ENCODE results near the gene IPO5. TPM values are rescaled to one million over a fixed set of nuclear protein-coding genes. Genes with fewer than 3 reads are reported as not detected.

Gene IPO5
- total RNA-seq = 316 and 317 TPM in 2 replicates

DNA sequence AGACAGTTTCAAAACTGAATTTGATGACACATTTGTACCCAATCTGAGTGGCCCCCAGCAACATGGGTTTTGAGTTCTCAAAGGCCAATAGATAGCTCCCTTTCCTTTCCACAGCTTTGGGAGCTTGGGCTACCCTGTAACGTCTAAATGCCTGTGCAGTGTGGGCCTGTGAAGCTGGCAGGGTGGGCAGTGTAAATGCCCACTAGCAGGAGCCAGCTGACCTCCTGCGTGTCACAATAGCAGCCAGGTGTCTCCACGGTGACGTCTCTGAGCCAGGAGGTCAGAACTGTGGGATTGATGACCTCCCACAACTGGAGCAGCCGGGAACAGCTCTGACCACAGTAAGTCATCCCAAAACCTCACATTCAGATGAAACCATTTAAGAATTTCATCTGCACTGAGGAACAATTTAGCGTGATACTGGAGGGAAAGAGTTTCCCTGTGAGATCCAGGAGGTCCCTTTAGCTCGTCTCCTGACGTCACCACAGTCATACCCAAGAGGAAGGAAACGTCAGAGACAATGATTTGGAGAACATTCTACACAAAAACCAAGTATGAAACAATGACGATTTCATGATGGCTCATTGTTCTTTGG, at the start of gene IPO5:
Gene IPO5, plus strand, starts transcription at position 300 of the 595 bp plus-strand sequence. CDS start 23,022 bp downstream, outside the sequence.
- H3K9me3 ChIP-seq (ENCODE audit: low read depth, low read length) = no peaks in the 10 kb centered on the region
- no peak within 1 kb of the TSS for H3K4me3 ChIP-seq (ENCODE audit: insufficient read depth, low read length)
- H3K4me1 ChIP-seq (ENCODE audit: insufficient read depth, low read length) = peaks cover 11% of the 10 kb centered on the region
- peak within 1 kb of the TSS; percentile 73 for H3K27ac ChIP-seq (ENCODE audit: low read depth, low read length)
- H3K27me3 ChIP-seq (ENCODE audit: insufficient read depth, low read length) = no peaks in the 10 kb centered on the region
- TF ChIP-seq, protein P1, sequence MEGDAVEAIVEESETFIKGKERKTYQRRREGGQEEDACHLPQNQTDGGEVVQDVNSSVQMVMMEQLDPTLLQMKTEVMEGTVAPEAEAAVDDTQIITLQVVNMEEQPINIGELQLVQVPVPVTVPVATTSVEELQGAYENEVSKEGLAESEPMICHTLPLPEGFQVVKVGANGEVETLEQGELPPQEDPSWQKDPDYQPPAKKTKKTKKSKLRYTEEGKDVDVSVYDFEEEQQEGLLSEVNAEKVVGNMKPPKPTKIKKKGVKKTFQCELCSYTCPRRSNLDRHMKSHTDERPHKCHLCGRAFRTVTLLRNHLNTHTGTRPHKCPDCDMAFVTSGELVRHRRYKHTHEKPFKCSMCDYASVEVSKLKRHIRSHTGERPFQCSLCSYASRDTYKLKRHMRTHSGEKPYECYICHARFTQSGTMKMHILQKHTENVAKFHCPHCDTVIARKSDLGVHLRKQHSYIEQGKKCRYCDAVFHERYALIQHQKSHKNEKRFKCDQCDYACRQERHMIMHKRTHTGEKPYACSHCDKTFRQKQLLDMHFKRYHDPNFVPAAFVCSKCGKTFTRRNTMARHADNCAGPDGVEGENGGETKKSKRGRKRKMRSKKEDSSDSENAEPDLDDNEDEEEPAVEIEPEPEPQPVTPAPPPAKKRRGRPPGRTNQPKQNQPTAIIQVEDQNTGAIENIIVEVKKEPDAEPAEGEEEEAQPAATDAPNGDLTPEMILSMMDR (IDR thresholded peaks at IDR 0.05; ENCODE audit: extremely low read depth, low read depth, low read length) = no peak
- no peaks in the 10 kb centered on the region for H3K79me2 ChIP-seq (ENCODE audit: insufficient read depth, low read length)
- no peaks in the 10 kb centered on the region for H3K36me3 ChIP-seq (ENCODE audit: insufficient read depth, low read length)
- peak within 1 kb of the TSS; percentile 40 for H2AFZ ChIP-seq (ENCODE audit: low read length)
- H3K4me2 ChIP-seq (ENCODE audit: insufficient read depth, low read length) = peak within 1 kb of the TSS; percentile 15
- H4K20me1 ChIP-seq (ENCODE audit: insufficient read depth, low read length) = no peaks in the 10 kb centered on the region
- DNase-seq (ENCODE audit: insufficient read length, low spot score, missing footprints) = peak; percentile 71

DNA sequence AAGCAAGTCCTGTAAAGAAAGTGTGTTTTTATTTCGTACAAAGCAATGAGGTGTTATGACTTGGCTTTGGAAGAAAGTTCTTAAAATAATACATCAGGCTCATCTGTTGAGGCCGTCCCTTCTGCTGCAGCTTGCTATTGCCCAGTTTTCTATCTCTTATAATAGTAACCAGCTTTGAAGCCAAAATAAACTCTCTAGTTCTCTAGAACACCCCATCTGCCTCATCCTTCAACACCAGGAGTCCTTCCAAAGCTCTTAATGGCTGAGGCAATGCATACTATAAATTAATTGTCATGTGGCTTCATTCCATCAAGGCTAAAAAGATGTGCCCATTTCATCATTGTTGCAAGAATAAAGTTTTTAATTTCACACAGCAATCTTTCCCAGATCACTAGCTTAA, 49.4 kb upstream of the IPO5 start:
- Histone ChIP-seq H3K4me1 (ENCODE audit: insufficient read depth, low read length) (no peaks in the 10 kb centered on the region), H3K27ac (ENCODE audit: low read depth, low read length) (no peak overlapping the region), H4K20me1 (ENCODE audit: insufficient read depth, low read length) (no peaks in the 10 kb centered on the region), H2AFZ (ENCODE audit: low read length) (no peak overlapping the region), H3K4me2 (ENCODE audit: insufficient read depth, low read length) (no peak overlapping the region), H3K36me3 (ENCODE audit: insufficient read depth, low read length) (no peaks in the 10 kb centered on the region), H3K9me3 (ENCODE audit: low read depth, low read length) (no peaks in the 10 kb centered on the region), H3K79me2 (ENCODE audit: insufficient read depth, low read length) (no peaks in the 10 kb centered on the region), H3K4me3 (ENCODE audit: insufficient read depth, low read length) (no peak overlapping the region), H3K27me3 (ENCODE audit: insufficient read depth, low read length) (no peaks in the 10 kb centered on the region)
- no peak for DNase-seq (ENCODE audit: insufficient read length, low spot score, missing footprints)
- TF ChIP-seq, protein P1 (IDR thresholded peaks at IDR 0.05; ENCODE audit: extremely low read depth, low read depth, low read length) = no peak

DNA sequence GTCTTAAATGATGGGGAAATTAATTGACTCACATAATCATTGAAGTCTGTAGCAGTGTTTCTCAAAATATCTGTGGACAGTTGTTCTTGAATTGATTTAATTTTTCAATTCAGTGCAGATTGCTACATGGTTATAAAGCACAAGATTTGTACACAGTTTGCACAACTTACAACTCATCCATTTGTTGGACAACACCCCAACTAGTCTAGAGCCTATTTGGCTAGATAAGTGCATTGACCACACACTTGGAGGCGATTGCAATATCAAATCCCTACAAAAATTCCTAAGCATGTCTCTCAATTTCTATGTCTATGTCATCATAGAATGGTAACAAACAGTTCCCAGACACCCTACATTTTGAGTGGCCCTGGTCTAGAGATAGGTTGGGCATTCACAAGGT, 48.0 kb upstream of the IPO5 start:
- Histone ChIP-seq H3K4me3 (ENCODE audit: insufficient read depth, low read length) (no peak overlapping the region), H2AFZ (ENCODE audit: low read length) (no peak overlapping the region), H3K79me2 (ENCODE audit: insufficient read depth, low read length) (no peaks in the 10 kb centered on the region), H4K20me1 (ENCODE audit: insufficient read depth, low read length) (no peaks in the 10 kb centered on the region), H3K36me3 (ENCODE audit: insufficient read depth, low read length) (no peaks in the 10 kb centered on the region), H3K27ac (ENCODE audit: low read depth, low read length) (no peak overlapping the region), H3K9me3 (ENCODE audit: low read depth, low read length) (no peaks in the 10 kb centered on the region), H3K27me3 (ENCODE audit: insufficient read depth, low read length) (no peaks in the 10 kb centered on the region), H3K4me1 (ENCODE audit: insufficient read depth, low read length) (no peaks in the 10 kb centered on the region), H3K4me2 (ENCODE audit: insufficient read depth, low read length) (no peak overlapping the region)
- DNase-seq (ENCODE audit: insufficient read length, low spot score, missing footprints) = no peak
- TF ChIP-seq, protein P1 (IDR thresholded peaks at IDR 0.05; ENCODE audit: extremely low read depth, low read depth, low read length) = no peak

DNA sequence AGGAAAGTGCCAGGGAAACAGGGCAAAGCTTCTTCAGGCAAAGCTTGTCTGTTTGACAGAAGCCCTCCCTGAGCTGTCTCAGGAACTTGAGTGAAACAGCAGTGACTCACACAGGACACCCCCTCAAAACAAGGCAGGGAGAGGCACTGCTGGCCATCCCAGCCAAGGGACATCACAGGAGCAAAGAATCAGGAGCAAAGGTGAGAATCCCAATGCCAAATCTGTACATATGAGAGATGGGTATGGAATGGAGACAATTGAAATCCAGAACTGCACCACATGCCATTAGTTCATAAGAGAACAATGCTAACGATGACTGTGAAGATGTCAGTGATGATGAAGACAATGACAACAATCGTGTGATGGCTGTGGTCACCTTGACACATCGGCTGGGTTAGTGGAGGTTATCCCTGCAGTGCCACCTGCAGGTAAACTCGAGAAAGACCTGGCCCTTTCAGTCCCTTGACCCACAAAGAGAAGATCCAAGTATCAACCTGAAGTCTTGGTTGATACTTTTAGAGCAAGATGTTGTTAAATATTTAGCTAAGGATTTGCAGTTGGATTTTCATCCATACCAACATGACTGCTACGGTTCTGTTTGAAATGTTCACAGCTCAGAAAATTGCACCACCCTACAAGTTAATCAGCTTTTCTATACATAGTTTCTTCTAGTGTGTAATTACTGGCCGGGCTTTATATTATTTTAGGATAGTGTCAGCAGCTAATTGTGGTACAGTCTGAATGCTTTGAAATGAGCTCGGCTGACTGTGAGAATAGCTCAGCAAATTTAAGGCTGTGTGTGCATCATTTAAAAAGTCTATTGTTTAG, 42.0 kb upstream of the IPO5 start:
- H3K27me3 ChIP-seq (ENCODE audit: insufficient read depth, low read length) = no peaks in the 10 kb centered on the region
- no peaks in the 10 kb centered on the region for H3K9me3 ChIP-seq (ENCODE audit: low read depth, low read length)
- no peak overlapping the region for H3K4me2 ChIP-seq (ENCODE audit: insufficient read depth, low read length)
- TF ChIP-seq, protein P1 (IDR thresholded peaks at IDR 0.05; ENCODE audit: extremely low read depth, low read depth, low read length) = peak; percentile 56
- peak; percentile 50 for DNase-seq (ENCODE audit: insufficient read length, low spot score, missing footprints)
- no peak overlapping the region for H3K4me3 ChIP-seq (ENCODE audit: insufficient read depth, low read length)
- no peaks in the 10 kb centered on the region for H3K36me3 ChIP-seq (ENCODE audit: insufficient read depth, low read length)
- peaks cover 17% of the 10 kb centered on the region for H3K4me1 ChIP-seq (ENCODE audit: insufficient read depth, low read length)
- no peaks in the 10 kb centered on the region for H4K20me1 ChIP-seq (ENCODE audit: insufficient read depth, low read length)
- H3K27ac ChIP-seq (ENCODE audit: low read depth, low read length) = peak overlapping the region; percentile 57
- H3K79me2 ChIP-seq (ENCODE audit: insufficient read depth, low read length) = no peaks in the 10 kb centered on the region
- H2AFZ ChIP-seq (ENCODE audit: low read length) = peak overlapping the region; percentile 72

All from osteoblast (primary cell).